Mammary microvascular endothelial cell (primary cell): Measurements from ENCODE around the gene IGFN1. TPM values are rescaled to one million over a fixed set of nuclear protein-coding genes. Genes with fewer than 3 reads are reported as not detected.

Source experiments
- total RNA-seq: library from RNA; depleted of rRNA; stranded (reverse); fragments of >200 nt; gene quantifications from 2 replicates; pipeline ENCODE4 v1.2.3, GENCODE V29; 2015

IGFN1 gene
- total RNA-seq, result not detected in 2 replicates

DNA sequence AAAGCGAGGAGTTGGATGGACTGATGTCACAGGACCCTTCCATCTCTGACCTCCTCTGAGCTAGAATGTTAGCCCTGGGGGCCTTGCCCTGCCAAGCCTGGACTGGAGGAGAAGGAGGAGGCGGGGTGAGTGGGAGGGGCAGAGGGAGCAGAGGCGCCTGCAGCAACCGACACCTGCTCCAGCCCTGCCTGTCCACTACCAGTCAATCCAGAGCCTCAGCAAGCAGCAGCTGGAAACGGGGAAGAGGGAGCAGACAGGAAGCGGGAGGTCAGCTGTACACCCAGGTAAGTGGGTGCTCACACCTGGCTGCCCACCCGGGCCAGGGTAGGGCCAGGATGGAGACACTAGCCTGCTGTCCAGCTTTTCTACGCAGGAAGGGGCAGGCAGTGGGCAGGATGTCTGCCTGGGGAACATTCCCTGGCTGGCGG, at the start of gene IGFN1:
TSS of gene IGFN1 (plus strand) at position 201 of the 428 bp plus-strand sequence. CDS start 2,470 bp downstream, outside the sequence.

DNA sequence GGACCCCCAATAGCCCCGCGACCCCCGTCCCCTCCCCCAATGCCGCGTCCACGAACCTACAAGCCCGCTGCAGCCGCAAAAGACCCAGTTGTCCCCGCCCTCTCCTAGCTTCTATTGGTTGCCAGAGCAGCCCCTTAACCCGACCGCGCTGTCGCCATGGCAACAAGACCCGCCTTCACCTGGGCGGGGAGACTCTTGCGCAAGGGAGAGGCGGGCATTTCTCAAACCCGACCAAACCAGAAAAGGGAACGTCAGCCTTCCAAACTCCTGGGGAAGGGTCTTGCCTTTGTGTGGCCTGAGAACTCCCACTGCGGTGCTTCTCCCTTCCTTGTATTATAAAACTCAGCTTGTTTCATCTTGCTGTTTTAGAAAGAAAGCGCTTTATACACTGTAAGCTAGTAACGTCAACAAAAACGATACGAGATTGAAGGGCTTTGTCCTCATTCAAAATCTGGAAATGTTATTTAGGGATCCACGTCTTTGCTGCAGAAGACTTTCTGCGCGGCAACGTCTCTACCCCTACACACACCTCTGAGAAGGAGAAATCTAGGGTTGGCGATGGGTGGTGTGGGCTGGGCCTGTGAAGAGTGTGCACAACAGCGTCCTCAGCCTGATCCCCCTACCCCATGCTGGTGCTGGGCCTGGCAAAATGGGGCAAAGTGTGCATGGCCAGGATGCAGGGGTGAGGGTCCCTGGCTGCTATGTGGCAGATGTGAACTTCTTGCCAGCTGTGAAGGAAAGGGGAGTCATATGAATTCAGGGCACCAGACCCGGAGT, 36.0 kb upstream of the IGFN1 start, which contains the start of gene TMEM9:
TSS of gene TMEM9 (minus strand) at position 86 of the 777 bp plus-strand sequence. CDS start 551 bp downstream, outside the sequence.

Other genes with a start within 250 kb of the IGFN1 start
- gene KIF21B, start 167.1 kb upstream of the IGFN1 start, total RNA-seq, result 1.00 and 1.2 TPM in 2 replicates
- not detected in 2 replicates for gene CACNA1S, start 78.4 kb upstream of the IGFN1 start, total RNA-seq
- gene ASCL5, start 63.6 kb upstream of the IGFN1 start, total RNA-seq, result not detected in 2 replicates
- 38.1 and 41.7 TPM in 2 replicates for gene TMEM9, start 36.4 kb upstream of the IGFN1 start, total RNA-seq
- 0.15 TPM in 1 of 2 replicates, not detected in the other for gene PKP1, start 92.7 kb downstream of the IGFN1 start, total RNA-seq
- not detected in 2 replicates for gene TNNT2, start 186.9 kb downstream of the IGFN1 start, total RNA-seq
- not detected in 2 replicates for gene LAD1, start 208.5 kb downstream of the IGFN1 start, total RNA-seq
- not detected in 2 replicates for gene TNNI1, start 230.9 kb downstream of the IGFN1 start, total RNA-seq